AML-193 (cell line): ENCODE results near the gene RBMS1.
A peak's percentile ranks its signal among the peaks of the same experiment; 100 is the strongest.

ENCODE experiments used
- DNase-seq, 2 experiments: peaks; one replicate each; lab custom pipeline; 2025; lab: John Stamatoyannopoulos, UW

Gene RBMS1

GRCh38 chr2:160362018-160362417 lies 131.6 kb downstream of the RBMS1 start:
- DNase-seq, result no peak

- no peak for DNase-seq
Observed at GRCh38 chr2:160360089-160360757, 133.4 kb downstream of the RBMS1 start.

- peak; percentile 62 to 67 for DNase-seq
Observed at GRCh38 chr2:160358046-160358445, 135.6 kb downstream of the RBMS1 start.

GRCh38 chr2:160356485-160356884 lies 137.1 kb downstream of the RBMS1 start:
- peak; percentile 11 to 20 for DNase-seq

GRCh38 chr2:160355080-160355479 lies 138.5 kb downstream of the RBMS1 start:
- no peak for DNase-seq

- no peak for DNase-seq
Observed at GRCh38 chr2:160354677-160355076, 138.9 kb downstream of the RBMS1 start.

GRCh38 chr2:160353813-160354212 lies 139.8 kb downstream of the RBMS1 start:
- no peak for DNase-seq

GRCh38 chr2:160353166-160353565 lies 140.4 kb downstream of the RBMS1 start:
- DNase-seq, result peak; percentile 19 to 33

GRCh38 chr2:160352500-160352899 lies 141.1 kb downstream of the RBMS1 start:
- DNase-seq, result no peak

GRCh38 chr2:160351956-160352355 lies 141.7 kb downstream of the RBMS1 start:
- peak; percentile 70 to 76 for DNase-seq

- no peak for DNase-seq
Observed at GRCh38 chr2:160349306-160349705, 144.3 kb downstream of the RBMS1 start.

GRCh38 chr2:160347269-160347863 lies 146.2 kb downstream of the RBMS1 start:
- no peak for DNase-seq

GRCh38 chr2:160345071-160345764 lies 148.4 kb downstream of the RBMS1 start:
- no peak for DNase-seq

- DNase-seq, result no peak
Observed at GRCh38 chr2:160343404-160343803, 150.2 kb downstream of the RBMS1 start.

GRCh38 chr2:160339726-160340125 lies 153.9 kb downstream of the RBMS1 start:
- no peak for DNase-seq

GRCh38 chr2:160338901-160339685 lies 154.5 kb downstream of the RBMS1 start:
- no peak for DNase-seq

GRCh38 chr2:160337728-160338127 lies 155.9 kb downstream of the RBMS1 start:
- DNase-seq, result no peak

- no peak for DNase-seq
Observed at GRCh38 chr2:160336635-160337034, 157.0 kb downstream of the RBMS1 start.

GRCh38 chr2:160336105-160336504 lies 157.5 kb downstream of the RBMS1 start:
- no peak for DNase-seq

- DNase-seq, result no peak
Observed at GRCh38 chr2:160335441-160335840, 158.2 kb downstream of the RBMS1 start.

- no peak for DNase-seq
Observed at GRCh38 chr2:160334028-160334741, 159.4 kb downstream of the RBMS1 start.
